Kasumi-1 (cell line): Measurements from ENCODE around the gene STX10.

ENCODE experiments used
- DNase-seq, 2 experiments: peaks; one replicate each; lab custom pipeline; 2025; lab: John Stamatoyannopoulos, UW

The STX10 gene

GRCh38 chr19:13119627-13120026, 30.5 kb downstream of the STX10 start:
- DNase-seq: no peak

GRCh38 chr19:13118424-13119193, 31.6 kb downstream of the STX10 start:
- peak; percentile 43 to 45 for DNase-seq

- peak; percentile 95 for DNase-seq
These were observed 32.3 kb downstream of the STX10 start, which contains the start of gene NACC1 for GRCh38 chr19:13117772-13118423. TSS of gene NACC1 (plus strand) at chr19:13118264. CDS start at chr19:13135208, 16,944 bp downstream.

- DNase-seq: peak in 1 of 2 experiments; percentile 63
These were observed 32.9 kb downstream of the STX10 start for GRCh38 chr19:13117176-13117771.

GRCh38 chr19:13116282-13117175, 33.6 kb downstream of the STX10 start, which contains the start of gene TRMT1:
TSS of gene TRMT1 (minus strand) at chr19:13116740. CDS start at chr19:13116399, 341 bp downstream.
- DNase-seq: peak; percentile 91 to 95

- DNase-seq: no peak
These were observed 34.3 kb downstream of the STX10 start for GRCh38 chr19:13115936-13116281.

- DNase-seq: no peak
These were observed 37.6 kb downstream of the STX10 start for GRCh38 chr19:13112555-13112954.

- no peak for DNase-seq
These were observed 40.0 kb downstream of the STX10 start for GRCh38 chr19:13110099-13110610.

- DNase-seq: no peak
These were observed 40.6 kb downstream of the STX10 start for GRCh38 chr19:13109361-13110098.

- DNase-seq: peak; percentile 67 to 80
These were observed 45.1 kb downstream of the STX10 start for GRCh38 chr19:13104848-13105711.

GRCh38 chr19:13104360-13104847, 45.8 kb downstream of the STX10 start:
- DNase-seq: peak; percentile 98 to 99

GRCh38 chr19:13103581-13104359, 46.4 kb downstream of the STX10 start:
- DNase-seq: peak; percentile 68 to 71

GRCh38 chr19:13102666-13103580, 47.3 kb downstream of the STX10 start, which contains the start of gene LYL1:
TSS of gene LYL1 (minus strand) at chr19:13102858. CDS start at chr19:13101171, 1,687 bp downstream.
- peak; percentile 92 to 95 for DNase-seq

GRCh38 chr19:13102416-13102665, 47.8 kb downstream of the STX10 start:
- DNase-seq: no peak

- DNase-seq: no peak
These were observed 48.4 kb downstream of the STX10 start for GRCh38 chr19:13101590-13102415.

- peak; percentile 49 to 62 for DNase-seq
These were observed 49.2 kb downstream of the STX10 start for GRCh38 chr19:13100841-13101589.
